Neural progenitor cell (in vitro differentiated cells): ENCODE results near the gene ZNF593OS. TPM values are rescaled to one million over a fixed set of nuclear protein-coding genes. Genes with fewer than 3 reads are reported as not detected.

ENCODE experiments used
- DNase-seq: peaks from one replicate; pipeline ENCODE4 v3.0.0-alpha.2; 2016; ENCODE audit warnings: low spot score
- H2AFZ ChIP-seq: fragments of 200-600 bp; sonication (generic); replicated peaks from 2 replicates; pipeline ENCODE4 v1.6.1; 2016; ENCODE audit warnings: antibody characterized with exemption
- H3F3A ChIP-seq: fragments of 200-600 bp; sonication (generic); 2 replicates; pipeline ENCODE4 v1.6.1; 2016; ENCODE audit warnings: antibody characterized with exemption, low read depth
- H3K27ac ChIP-seq: fragments of 200-600 bp; sonication (generic); 2 replicates; pipeline ENCODE4 v1.5.1; 2016; ENCODE audit warnings: mild to moderate bottlenecking
- H3K27me3 ChIP-seq: fragments of 200-600 bp; sonication (generic); 2 replicates; pipeline ENCODE4 v1.6.1; 2016; ENCODE audit warnings: mild to moderate bottlenecking, moderate library complexity
- H3K36me3 ChIP-seq: fragments of 200-600 bp; sonication (generic); 2 replicates; pipeline ENCODE4 v1.5.1; 2016
- H3K4me1 ChIP-seq: fragments of 200-600 bp; sonication (generic); 2 replicates; pipeline ENCODE4 v1.6.1; 2016; ENCODE audit warnings: mixed run types
- H3K4me2 ChIP-seq: fragments of 200-600 bp; sonication (generic); 2 replicates; pipeline ENCODE4 v1.6.1; 2016
- H3K4me3 ChIP-seq: fragments of 200-600 bp; sonication (generic); 2 replicates; pipeline ENCODE4 v1.5.1; 2016
- H3K79me2 ChIP-seq: fragments of 200-600 bp; sonication (generic); 2 replicates; pipeline ENCODE4 v1.6.1; 2016; ENCODE audit warnings: low read depth
- H3K9ac ChIP-seq: fragments of 200-600 bp; sonication (generic); 2 replicates; pipeline ENCODE4 v1.6.1; 2016
- H3K9me3 ChIP-seq: fragments of 200-600 bp; sonication (generic); 2 replicates; pipeline ENCODE4 v1.5.1; 2016; ENCODE audit warnings: low read depth
- H4K20me1 ChIP-seq: fragments of 200-600 bp; sonication (generic); 2 replicates; pipeline ENCODE4 v1.6.1; 2016; ENCODE audit warnings: low read depth
- H3K27ac Mint-ChIP-seq: 3 replicates; pipeline ENCODE4 v1.8.0; 2021; ENCODE audit warnings: mixed read lengths
- H3K27me3 Mint-ChIP-seq: 2 replicates; pipeline ENCODE4 v1.8.0; 2022; ENCODE audit warnings: low read depth, mild to moderate bottlenecking, inconsistent platforms, moderate library complexity, mixed read lengths; ENCODE audit not compliant: insufficient read depth
- H3K36me3 Mint-ChIP-seq: 3 replicates; pipeline ENCODE4 v1.8.0; 2021; ENCODE audit warnings: mixed read lengths
- H3K4me1 Mint-ChIP-seq: 3 replicates; pipeline ENCODE4 v1.8.0; 2021; ENCODE audit warnings: mixed read lengths
- H3K4me3 Mint-ChIP-seq: 3 replicates; pipeline ENCODE4 v1.8.0; 2021; ENCODE audit warnings: mild to moderate bottlenecking, moderate library complexity, mixed read lengths
- H3K9me3 Mint-ChIP-seq: 3 replicates; pipeline ENCODE4 v1.8.0; 2020; ENCODE audit warnings: mixed read lengths
- EZH2 ChIP-seq: fragments of 200-600 bp; sonication (generic); IDR thresholded peaks from 2 replicates; pipeline ENCODE4 v1.6.1; 2017; ENCODE audit warnings: antibody characterized with exemption, mild to moderate bottlenecking, moderate library complexity
- EZH2phosphoT487 ChIP-seq: fragments of 200-600 bp; sonication (generic); IDR thresholded peaks from 2 replicates; pipeline ENCODE4 v1.6.1; 2017; ENCODE audit warnings: antibody characterized with exemption
- total RNA-seq: library from RNA; depleted of rRNA; stranded (reverse); fragments of >200 nt; gene quantifications from 2 replicates; pipeline ENCODE4 v1.2.3, GENCODE V29; 2015; ENCODE audit warnings: low replicate concordance
- TF ChIP-seq, protein P1 (sequence below): fragments of 200-600 bp; sonication (generic); IDR thresholded peaks from 2 replicates; pipeline ENCODE4 v1.5.1; 2017; ENCODE audit warnings: antibody characterized with exemption, mild to moderate bottlenecking

Gene ZNF593OS
- total RNA-seq, result 0.67 and 2.1 TPM in 2 replicates

DNA sequence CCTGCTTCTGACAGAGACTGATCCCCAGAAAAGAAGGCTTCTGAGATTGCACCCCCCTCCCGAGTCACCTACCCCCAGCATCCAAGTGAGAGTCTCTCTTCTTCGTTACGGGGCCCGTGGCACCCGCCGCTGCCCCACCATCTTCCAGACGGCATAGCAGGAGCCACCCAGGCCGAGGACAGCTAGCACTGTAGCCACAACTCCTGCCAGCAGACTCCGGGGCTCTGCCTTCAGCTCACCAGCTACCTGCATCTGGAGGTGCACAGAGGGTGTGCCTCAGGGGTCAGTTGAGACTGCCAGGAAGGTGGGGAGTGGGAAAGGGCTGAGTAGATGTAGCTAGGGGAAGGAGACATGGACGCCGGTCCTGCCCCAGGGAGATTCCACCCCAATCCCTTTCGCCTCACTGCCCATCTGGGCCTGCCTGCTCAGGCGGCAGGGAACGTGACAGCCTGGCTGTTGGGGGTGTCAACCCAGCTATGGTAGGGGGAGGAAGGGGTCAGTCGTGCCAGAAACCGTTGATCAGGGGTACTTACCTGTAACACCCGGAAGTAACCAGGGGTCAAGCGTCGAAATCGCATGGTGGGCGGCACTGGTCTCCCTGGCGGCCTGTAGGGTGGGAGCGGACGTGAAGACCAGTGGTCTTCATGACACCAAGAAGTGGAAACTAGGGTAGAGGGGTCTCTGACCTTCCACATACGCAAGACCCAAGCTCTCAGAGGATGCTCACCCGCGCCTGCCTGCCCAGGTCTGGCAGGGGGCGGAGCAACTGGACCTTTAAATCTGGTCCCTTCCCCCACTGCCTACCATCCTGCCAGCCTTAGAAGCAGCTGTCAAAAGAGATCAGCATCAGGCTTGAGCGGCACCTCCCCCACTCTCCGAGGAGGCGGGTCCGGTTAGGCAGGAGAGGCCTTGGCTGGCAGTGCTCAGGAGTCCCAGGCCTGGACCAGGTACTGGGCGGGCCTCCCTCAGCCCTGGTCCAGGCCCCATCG, at the start of gene ZNF593OS:
ZNF593OS (minus strand) TSS at position 749 of the 989 bp plus-strand sequence; CDS start at position 578, 171 bp downstream.
- H3K79me2 ChIP-seq, result peaks cover 13% of the 10 kb centered on the region
- H3K4me3 ChIP-seq, result peak within 1 kb of the TSS; percentile 77
- no peak within 1 kb of the TSS for H3K27ac ChIP-seq
- H3K4me1 ChIP-seq, result peaks cover 30% of the 10 kb centered on the region
- H3K27ac Mint-ChIP-seq, result no peak within 1 kb of the TSS
- H3K36me3 ChIP-seq, result no peaks in the 10 kb centered on the region
- H3K27me3 Mint-ChIP-seq, result peaks cover 17% of the 10 kb centered on the region
- H3K4me2 ChIP-seq, result peak within 1 kb of the TSS; percentile 98
- peaks cover 3% of the 10 kb centered on the region for H4K20me1 ChIP-seq
- H3K9me3 Mint-ChIP-seq, result no peaks in the 10 kb centered on the region
- H3K4me1 Mint-ChIP-seq, result peaks cover 40% of the 10 kb centered on the region
- no peak within 1 kb of the TSS for H2AFZ ChIP-seq
- H3K36me3 Mint-ChIP-seq, result no peaks in the 10 kb centered on the region
- H3K27me3 ChIP-seq, result no peaks in the 10 kb centered on the region
- peaks cover 19% of the 10 kb centered on the region for H3F3A ChIP-seq
- no peak within 1 kb of the TSS for H3K9ac ChIP-seq
- peak within 1 kb of the TSS; percentile 89 for H3K4me3 Mint-ChIP-seq
- peak; percentile 80 for DNase-seq
- TF ChIP-seq EZH2, result no peak
- TF ChIP-seq, protein P1, sequence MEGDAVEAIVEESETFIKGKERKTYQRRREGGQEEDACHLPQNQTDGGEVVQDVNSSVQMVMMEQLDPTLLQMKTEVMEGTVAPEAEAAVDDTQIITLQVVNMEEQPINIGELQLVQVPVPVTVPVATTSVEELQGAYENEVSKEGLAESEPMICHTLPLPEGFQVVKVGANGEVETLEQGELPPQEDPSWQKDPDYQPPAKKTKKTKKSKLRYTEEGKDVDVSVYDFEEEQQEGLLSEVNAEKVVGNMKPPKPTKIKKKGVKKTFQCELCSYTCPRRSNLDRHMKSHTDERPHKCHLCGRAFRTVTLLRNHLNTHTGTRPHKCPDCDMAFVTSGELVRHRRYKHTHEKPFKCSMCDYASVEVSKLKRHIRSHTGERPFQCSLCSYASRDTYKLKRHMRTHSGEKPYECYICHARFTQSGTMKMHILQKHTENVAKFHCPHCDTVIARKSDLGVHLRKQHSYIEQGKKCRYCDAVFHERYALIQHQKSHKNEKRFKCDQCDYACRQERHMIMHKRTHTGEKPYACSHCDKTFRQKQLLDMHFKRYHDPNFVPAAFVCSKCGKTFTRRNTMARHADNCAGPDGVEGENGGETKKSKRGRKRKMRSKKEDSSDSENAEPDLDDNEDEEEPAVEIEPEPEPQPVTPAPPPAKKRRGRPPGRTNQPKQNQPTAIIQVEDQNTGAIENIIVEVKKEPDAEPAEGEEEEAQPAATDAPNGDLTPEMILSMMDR, result no peak
- no peak for TF ChIP-seq EZH2phosphoT487
- H3K9me3 ChIP-seq, result no peaks in the 10 kb centered on the region

DNA sequence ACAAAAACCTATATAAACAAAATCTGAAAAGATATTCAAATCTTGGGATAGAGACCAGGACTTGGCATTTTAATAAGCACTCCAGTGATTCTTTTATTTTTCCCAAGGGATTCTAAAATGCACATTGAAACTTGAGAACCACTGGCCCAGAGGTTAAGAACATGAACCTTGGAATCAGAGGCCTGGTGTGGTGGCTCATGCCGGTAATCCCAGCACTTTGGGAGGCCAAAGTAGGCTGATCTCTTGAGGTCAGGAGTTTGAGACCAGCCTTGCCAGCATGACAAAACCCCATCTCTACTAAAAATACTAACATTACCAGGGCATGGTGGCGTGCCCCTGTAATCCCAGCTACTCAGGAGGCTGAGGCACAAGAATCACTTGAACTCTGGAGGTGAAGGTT, 49.5 kb upstream of the ZNF593OS start:
- Histone ChIP-seq H3K4me2 (no peak overlapping the region), H3K36me3 (no peaks in the 10 kb centered on the region), H3K79me2 (no peaks in the 10 kb centered on the region), H4K20me1 (no peaks in the 10 kb centered on the region), H3K27ac (no peak overlapping the region), H2AFZ (no peak overlapping the region), H3K27me3 (peaks cover 36% of the 10 kb centered on the region), H3F3A (peaks cover 16% of the 10 kb centered on the region), H3K9me3 (no peaks in the 10 kb centered on the region), H3K9ac (no peak overlapping the region), H3K4me3 (no peak overlapping the region), H3K4me1 (peaks cover 11% of the 10 kb centered on the region)
- no peak for DNase-seq
- Mint-ChIP-seq H3K27ac (no peak overlapping the region), H3K9me3 (no peaks in the 10 kb centered on the region), H3K27me3 (peaks cover 11% of the 10 kb centered on the region), H3K36me3 (no peaks in the 10 kb centered on the region), H3K4me3 (no peak overlapping the region), H3K4me1 (peaks cover 14% of the 10 kb centered on the region)
- TF ChIP-seq EZH2phosphoT487 (no peak), EZH2 (no peak)
- TF ChIP-seq, protein P1, result no peak

DNA sequence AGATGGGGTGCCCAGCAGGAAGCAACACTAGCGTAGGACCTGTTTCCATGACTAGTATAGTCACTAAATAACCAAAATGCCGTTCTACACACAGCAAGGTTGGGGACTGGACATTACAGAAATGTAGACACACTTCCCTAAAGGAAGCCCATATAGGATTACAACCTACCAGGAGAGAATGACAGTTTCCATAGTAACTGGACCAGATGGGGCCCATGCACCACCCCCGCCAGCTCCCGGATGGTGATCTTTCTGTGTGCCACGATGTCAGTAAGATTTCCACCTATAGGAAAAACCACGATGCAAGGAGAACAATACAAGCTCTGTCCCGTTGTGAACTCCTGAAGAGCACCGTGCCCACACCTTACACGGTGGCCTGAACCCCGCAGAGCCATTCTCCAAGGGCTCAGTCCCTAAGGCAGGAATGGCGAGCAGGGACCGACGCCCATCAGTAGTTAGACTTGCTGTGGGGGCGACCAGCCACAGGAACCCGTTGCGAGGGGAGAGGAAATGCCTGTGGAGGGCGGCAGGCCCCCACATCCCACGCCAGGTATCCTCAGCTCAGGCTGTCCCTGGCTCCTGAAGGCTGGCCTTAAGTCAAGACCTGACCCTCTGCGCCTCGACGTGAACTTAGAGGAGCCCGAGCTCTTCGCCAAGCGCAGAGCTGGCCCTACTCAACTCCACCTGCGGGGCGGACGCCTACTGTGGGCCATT, 48.7 kb upstream of the ZNF593OS start:
- H3F3A ChIP-seq, result peaks cover 9% of the 10 kb centered on the region
- no peak overlapping the region for H3K9ac ChIP-seq
- no peaks in the 10 kb centered on the region for H3K36me3 Mint-ChIP-seq
- peaks cover 7% of the 10 kb centered on the region for H3K4me1 ChIP-seq
- peak overlapping the region; percentile 21 for H3K4me3 Mint-ChIP-seq
- H3K4me3 ChIP-seq, result no peak overlapping the region
- peaks cover 29% of the 10 kb centered on the region for H3K27me3 ChIP-seq
- no peak overlapping the region for H2AFZ ChIP-seq
- TF ChIP-seq EZH2phosphoT487 (no peak), EZH2 (no peak)
- TF ChIP-seq, protein P1, result no peak
- peaks cover 4% of the 10 kb centered on the region for H3K27me3 Mint-ChIP-seq
- H3K9me3 Mint-ChIP-seq, result no peaks in the 10 kb centered on the region
- H3K27ac Mint-ChIP-seq, result peak overlapping the region; percentile 95
- H4K20me1 ChIP-seq, result no peaks in the 10 kb centered on the region
- no peaks in the 10 kb centered on the region for H3K9me3 ChIP-seq
- H3K27ac ChIP-seq, result no peak overlapping the region
- peaks cover 9% of the 10 kb centered on the region for H3K4me1 Mint-ChIP-seq
- H3K4me2 ChIP-seq, result no peak overlapping the region
- no peak for DNase-seq
- no peaks in the 10 kb centered on the region for H3K36me3 ChIP-seq
- no peaks in the 10 kb centered on the region for H3K79me2 ChIP-seq
